Kidney glomerular epithelial cell (primary cell): ENCODE data around the gene FIG4.
"Not testable (repeated sequence)": the region's sequence is repeated elsewhere in the genome, so short reads cannot be mapped to it uniquely, and the experiment has no call there.

ENCODE experiments used
- DNase-seq: peaks from one replicate; lab custom pipeline; 2025; lab: John Stamatoyannopoulos, UW

FIG4 gene

DNA sequence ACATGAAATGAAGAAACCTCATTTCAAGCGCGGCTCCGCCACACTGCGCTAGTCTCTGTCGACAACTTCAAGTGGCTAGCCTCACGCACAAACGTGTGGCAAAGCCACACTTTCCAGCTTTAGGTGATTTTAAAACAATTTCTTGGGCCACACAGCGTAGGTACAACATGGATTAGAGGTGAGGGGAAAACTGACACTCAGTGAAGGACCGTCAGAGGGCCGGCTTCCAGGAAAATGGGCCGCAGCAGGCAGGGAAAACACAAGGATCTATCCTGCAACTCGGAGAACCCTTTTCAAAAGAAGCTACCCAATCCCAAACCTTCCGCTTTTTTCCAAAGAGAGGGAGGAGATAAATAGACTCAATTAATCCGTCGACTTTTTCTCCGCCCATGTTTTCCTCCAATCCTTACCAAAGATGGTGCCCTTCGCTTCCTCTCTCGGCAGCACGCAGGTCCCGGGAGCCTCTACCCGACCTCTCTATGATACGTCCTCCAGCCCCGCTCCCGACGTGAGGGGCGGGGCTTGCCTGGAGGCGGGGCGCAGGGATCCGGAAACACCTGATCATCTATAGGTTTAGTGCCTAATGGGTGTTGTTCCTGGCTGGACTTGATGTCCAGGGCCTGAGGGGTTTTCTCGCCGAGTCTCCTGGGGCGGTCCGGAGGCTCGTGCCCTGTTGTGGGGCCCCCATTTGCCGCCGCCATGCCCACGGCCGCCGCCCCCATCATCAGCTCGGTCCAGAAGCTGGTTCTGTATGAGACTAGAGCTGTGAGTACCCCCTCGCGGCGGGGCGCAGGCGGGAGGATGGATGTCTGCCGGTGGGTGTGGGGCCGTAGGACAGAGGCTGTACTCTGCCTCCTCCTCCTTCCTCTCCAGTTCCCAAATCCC lies at the start of gene FIG4, which contains the start of gene AK9:
TSS of gene FIG4 (plus strand) at position 560 of the 885 bp plus-strand sequence. CDS start at position 700, 140 bp downstream.
TSS of gene AK9 (minus strand) at position 466 of the 885 bp plus-strand sequence. CDS start 15,457 bp downstream, outside the sequence.
- peak; percentile 89 for DNase-seq

DNA sequence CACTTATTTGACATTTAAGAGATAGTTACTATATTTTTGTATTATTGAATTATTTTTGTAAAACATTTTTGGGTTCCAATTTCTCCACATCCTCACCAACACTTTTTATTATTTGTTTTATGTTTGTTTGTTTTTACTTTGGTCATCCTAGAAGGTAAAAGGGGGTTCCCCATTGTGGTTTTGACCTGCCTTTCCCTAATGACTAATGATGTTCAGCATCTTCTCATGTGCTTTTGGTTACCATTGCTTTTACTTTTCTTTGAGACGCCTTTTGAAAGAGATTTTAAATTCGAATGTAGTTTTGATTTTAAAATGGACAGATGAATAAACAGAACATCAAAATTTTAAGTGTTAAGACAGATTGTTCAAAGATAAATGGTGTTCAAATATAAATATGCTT lies 47.0 kb upstream of the FIG4 start:
- DNase-seq: no peak

DNA sequence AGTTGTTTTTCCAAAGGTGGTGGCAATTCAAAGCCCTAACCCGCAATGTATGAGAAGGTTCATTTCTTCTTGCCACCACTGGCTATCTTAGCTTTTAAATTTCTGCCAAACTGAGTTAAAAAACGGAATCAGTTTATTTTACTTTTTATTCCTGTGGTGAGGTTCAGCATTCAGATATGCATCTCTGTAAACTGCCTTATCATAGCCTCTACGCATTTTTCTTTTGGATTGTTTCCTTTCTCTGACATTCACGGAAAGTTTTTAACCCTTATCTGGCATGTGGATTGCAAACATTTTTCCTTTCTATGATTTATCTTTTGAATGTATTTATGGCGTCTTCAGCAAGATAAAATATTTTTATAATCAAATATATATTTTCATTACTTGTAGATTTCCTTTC lies 37.8 kb upstream of the FIG4 start:
- DNase-seq: no peak

DNA sequence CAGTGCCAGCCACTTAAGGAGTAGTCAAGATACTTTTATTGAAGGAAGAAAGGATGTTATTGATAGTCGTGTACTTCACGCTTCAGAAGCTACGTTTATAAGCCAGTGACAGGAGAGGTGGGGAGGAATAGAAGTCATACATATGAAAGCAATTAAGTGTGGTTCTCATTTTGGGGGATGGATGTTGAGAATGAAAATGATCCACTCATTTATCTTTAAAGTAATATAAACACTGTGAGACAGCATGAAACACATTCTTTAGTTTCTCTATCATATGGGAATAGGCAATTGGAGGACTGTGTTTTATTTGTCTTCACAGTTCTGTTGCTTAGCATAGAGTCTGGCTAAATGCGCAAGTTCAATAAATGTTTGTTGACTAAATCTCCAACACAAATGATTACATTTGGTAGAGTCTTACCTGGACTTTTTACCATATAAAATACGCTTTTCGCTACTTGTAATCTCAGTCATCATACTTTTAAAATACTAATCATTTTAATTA lies 35.3 kb upstream of the FIG4 start:
- no peak for DNase-seq

DNA sequence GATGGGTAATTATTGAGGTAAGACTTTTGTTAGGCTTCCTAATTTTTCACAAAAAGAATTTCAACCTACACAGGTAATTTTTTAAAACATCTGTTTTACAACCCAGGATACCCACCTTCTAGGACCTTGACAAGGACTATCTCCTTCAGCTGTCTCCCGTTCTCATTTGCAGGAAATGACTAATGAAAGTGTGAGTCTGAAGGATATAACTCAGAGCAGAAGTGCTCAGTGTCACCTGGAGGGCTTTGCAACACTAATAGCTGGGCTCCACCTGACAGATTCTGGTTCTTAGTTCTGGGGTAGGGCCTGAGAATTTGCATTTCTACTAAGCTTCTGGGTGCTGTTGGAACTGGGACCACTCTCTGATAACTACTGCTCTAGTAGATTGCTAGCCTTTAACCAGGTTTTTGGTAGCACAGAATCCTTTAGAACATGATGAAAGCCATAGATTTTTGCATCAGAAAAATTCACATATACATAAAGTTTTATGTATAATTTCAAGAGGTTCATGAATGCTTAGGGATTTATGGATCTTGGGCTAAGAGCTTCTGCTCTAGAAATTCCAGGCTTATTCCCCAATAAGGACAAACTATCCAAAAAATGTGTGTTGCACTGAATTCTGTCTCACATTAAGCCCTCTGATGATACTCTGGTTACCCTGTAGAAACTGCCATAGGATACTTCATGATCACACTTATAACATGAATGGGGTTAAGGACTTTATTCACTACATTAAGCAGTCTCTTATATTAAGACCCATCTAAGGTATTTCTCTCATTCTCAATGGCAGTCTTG lies 30.4 kb upstream of the FIG4 start:
- no peak for DNase-seq

DNA sequence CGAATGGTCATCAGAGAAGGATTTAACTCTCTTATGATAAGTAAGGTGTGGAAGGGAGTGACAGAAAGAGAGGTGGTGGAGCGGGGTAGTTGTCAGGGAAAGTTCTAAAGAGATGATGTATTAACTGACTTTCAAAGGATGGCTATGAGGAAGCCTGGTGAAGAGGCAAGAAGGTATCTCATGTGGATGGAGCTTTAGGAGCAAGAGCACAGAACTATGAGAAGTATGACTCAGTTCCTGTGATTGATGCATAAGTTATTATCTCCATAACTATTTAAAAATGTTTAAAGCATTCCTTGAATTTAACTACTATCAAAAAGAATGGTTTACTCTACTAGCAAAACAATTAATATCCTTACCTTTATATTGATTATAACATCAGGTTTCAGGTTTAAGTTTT lies 28.9 kb upstream of the FIG4 start:
- DNase-seq: no peak

DNA sequence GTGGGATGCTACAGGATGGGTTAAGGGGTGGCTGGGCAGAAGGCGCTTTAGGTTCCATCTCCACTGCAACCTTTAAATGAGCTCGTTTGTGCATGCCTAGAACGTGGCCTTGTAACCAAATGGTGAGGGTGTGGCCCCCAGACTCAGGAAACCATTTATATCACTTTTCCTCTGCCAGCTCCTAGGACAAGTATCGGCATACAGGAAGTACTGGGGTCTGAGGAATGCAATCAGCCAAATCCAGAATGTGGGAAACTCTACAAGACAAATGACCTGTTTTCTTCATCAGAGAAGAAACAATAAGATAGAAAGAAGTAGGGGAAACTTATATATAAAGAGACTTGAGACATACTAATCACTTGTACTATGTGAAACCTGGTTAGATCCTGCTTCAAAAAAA lies 21.3 kb upstream of the FIG4 start:
- DNase-seq: no peak

DNA sequence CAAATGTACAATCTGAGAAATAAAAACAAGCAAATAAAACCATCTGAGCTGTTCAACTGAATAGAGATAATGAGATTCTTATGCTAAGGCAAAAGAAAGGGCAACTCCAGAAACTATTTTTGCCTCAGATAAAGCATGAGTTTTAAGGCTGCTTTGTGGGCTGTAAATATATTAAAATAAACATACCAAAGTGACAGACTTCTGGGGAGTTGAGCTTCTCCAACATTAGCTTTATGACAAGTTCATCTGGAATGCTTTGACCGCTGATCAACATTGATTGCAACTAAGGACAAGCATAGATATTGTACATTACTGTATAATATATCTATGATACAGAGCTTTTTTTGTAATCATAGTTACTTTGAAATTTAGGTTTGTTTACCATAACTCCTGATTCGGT lies 19.4 kb upstream of the FIG4 start:
- peak; percentile 20 for DNase-seq

DNA sequence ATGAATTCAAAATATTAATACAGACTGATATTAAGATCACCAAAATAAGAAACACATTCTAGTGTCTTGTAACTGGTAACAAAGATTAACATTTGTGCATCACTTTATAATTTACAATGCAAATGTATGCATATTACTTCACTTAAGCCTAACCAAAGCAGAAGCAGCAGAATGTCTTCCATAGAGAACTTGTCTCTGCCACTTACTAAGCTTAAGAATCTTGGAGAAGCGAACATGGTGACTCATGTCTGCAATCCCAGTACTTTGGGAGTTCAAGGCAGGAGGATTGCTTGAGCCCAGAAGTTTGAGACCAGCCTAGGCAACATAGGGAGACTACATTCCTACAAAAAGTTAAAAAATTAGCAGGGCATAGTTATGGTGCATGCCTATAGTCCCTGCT lies 18.9 kb upstream of the FIG4 start:
- no peak for DNase-seq

DNA sequence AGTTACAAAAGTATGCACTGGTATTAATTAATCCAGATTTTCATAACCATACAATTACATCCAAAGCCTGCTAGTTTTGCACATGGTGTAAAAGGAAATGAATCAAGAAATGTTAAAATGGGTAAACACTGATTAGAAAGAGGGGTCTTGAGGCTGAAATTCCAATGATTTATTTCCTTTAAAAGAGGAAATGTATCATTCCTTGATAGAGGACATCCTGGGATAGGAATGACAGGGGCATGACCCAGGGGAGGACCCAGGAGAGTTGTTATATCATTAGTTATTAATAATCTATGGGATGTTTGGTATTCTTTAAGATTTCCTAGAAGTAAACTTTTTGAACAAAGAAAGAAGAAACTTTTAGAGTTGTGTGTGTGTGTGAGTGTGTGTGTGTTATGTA lies 18.3 kb upstream of the FIG4 start:
- no peak for DNase-seq

DNA sequence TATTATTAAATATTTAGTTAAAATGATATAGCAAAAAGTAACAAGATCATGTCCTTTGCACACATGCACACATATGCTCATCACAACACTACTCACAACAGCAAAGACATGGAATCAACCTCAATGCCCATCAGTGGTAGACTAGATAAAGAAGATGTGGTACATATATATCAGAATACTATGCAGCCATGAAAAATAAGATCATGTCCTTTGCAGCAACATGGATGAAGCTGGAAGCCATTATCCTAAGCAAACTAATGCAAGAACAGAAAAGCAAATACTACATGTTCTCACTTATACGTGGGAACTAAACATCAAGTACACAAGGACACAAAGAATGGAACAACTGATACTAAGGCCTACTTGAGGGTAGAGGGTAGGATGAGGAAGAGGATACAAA lies 14.4 kb upstream of the FIG4 start:
- DNase-seq: no peak

DNA sequence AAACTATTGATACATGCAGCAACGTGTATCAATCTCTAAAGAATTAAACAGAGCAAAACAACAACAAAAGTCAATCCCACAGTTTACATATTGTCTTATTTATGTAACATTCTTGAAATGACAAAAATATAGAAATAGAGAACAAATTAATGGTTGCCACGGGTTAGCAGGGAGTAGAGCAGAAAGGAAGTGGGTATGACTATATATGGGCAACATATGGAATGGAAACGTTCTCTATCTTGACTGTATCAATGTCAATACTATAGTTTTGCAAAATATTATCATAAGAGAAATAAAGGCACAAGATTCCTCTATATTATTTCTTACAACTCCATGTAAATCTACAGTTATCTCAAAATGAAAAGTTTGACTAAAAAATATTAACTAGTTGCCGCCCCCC lies 12.9 kb upstream of the FIG4 start:
- DNase-seq: no peak

DNA sequence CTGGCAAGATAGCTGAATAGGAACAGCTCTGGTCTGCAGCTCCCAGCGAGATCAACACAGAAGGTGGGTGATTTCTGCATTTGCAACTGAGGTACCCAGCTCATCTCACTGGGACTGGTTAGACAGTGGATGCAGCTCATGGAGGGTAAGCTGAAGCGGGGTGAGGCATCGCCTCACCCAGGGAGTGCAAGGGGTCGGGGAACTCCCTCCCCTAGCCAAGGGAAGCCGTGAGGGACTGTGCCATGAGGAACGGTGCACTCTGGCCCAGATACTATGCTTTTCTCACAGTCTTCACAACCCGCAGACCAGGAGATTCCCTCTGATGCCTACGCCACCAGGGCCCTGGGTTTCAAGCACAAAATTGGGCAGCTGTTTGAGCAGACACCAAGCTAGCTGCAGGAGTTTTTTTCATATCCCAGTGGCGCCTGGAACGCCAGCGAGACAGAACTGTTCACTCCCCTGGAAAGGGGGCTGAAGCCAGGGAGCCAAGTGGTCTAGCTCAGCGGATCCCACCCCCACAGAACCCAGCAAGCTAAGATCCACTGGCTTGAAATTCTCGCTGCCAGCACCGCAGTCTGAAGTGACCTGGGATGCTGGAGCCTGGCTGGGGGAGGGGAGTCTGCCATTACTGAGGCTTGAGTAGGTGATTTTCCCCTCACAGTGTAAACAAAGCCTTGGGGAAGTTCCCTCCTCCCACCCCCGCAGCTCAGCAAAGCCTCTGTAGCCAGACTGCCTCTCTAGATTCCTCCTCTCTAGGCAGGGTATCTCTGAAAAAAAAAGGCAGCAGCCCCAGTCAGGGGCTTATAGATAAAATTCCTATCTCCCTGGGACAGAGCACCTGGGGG lies 12.2 kb upstream of the FIG4 start:
- DNase-seq: not testable (repeated sequence)

DNA sequence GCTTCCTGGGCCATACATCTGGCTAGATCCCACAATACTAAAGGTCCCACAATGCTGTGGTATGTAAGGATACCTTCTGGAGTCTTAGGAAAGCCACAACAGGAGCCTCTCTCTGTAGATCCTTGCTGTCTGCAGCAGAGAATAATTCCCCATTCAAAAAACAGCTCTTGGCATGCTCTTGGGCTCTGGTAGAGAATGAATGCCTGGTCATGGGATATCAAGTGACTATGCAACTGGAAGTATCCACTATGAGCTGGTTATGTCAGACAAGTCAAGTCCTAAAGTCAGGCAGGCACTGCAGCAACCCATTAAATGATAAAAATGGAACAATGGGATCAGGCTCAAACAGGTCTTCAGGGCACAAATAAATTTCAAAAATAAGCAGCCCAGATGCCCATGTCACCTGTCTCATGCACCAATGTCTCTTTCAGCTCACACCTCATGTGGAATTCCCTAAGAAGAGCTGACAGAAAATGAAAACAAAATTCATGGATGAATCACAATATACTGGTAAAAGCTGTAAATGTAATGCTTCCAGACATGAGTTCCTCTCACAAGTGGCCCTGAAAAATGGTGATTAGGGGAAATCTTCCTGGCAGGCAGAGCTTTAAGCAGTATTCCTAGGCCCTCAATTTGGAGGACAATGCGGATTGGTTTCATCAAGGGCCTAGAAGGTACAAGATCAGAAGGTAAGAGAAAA lies 4.4 kb upstream of the FIG4 start:
- DNase-seq: no peak

DNA sequence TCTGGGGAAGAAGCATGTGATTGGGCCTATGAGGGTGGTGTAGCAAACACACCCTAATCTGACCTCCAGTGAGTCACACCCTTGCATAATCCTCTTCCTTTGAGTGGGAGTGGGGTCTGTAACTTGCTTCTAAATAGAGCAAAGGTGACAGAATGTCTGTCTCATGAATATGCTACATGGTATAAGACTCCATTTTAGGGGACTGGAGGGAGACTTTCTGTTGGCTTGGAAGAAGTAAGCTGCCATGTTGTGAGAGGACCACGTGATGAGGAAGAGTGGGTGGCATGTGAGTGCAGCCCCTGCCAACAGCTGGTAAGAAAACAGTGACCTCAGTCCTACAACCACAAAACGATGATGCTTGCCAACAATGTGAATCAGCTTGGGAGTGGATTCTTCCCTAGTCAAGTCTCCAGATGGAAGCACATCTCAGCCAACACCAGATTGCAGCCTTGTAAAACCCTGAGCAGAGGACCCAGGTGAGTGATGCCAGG lies 3.8 kb upstream of the FIG4 start:
- peak; percentile 69 for DNase-seq

DNA sequence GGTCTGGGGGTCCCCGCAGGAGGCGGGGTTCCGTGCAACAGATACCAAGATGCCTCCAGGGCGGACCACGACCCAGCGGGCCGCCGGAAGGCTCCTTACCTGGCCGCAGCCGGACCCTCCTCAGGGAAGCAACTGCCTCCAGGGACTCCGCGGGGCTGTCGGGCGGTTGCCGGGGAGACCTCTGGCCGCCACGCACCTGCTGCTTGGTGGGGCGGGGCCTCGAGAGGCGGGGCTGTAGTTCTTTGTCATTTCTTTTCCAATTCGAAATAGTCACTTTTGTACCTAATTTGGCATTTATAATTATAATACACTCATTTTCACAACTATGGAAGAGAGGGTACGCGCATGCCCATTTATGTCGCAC lies 741 bp upstream of the FIG4 start:
- DNase-seq: peak; percentile 5

DNA sequence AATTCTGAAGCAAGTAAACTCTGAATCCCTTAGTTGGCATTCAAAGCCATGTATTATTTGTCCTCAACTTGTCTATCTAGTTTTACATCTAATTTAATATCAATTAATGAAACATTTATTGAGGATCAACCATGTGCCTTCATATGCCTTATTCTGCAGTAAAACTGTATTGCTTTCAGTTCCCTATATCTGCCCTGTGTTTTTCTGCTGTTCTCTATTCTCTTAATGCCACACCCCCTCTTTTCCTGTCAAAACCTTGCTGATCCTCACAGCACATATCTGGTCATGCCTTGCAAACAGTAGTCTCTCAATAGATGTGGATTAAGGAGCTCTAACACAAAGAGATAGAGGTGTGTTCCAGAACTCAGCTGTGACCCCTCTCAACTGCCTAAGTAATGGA lies 2.0 kb downstream of the FIG4 start:
- DNase-seq: no peak

DNA sequence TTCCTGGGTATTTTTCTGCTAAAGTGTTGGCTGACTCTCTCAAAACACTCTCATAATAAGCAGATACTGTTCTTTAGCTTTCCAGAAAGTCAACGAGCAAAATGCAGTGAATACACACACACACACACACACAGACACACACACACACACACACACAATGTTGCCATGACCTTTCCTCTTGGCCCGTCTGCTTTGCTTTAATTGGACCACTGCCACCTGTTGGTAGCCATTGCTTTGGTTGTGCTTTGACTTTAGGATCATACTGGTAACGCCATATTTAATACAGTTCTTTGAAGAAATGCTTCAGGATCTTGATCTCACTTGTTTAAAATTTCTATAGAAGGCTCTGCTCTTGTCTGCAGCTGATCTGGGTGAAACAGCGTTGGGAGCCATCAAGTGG lies 4.4 kb downstream of the FIG4 start:
- no peak for DNase-seq

DNA sequence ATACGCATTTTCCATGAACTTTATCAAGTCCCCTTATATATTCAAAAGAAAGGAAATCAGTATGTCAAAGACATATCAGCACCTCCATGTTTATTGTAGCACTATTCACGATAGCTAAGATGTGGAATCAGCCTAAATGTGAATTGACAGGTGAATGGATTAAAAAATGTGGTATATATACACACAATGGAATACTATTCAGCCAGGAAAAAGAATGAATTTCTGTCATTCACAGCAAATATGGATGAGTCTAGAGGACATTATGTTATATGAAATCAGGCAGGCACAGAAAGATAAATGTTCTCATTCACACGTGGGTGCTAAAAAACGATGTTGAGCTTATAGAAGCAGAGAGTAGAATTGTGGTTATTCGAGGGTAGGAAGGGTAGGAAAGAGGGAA lies 5.3 kb downstream of the FIG4 start:
- DNase-seq: no peak

DNA sequence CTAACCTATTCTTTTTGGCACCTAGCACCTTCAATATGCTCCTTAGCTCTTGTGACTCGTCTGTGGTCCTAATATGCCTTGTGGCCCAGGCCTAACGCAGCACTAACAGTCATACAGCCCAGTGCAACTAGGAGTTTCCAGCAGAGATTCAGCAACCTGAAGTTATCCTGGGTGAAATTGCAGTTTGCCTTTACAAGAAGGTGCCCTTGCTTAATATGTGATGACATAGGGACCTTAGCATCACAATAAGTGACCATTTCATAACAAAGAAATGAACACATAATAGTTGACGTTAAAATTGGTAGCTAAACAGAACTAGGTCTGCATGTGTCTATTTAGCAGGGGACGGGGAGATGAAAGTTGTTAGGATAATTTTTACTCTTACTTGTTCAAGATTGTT lies 10.1 kb downstream of the FIG4 start:
- DNase-seq: no peak

DNA sequence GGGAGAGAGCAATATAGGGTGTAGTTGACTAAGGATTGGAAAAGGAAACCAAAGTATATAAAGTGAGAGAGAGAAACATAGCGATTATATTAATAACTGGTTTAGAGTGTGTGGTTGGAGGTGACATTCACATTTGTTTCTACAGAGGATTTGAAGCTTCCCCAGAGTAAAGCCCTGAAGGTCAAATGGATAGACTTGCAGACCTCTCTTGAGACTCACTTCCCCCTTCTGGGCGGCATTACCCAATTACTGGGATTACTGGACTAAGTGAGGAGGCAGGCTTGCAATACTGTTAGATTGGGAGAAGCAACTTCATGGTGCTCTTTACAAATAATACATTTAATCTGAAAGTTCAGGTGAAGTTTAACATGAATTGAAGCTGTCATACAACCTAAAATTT lies 10.7 kb downstream of the FIG4 start:
- no peak for DNase-seq
